Panc1 (cell line): ENCODE data around the gene ZBTB46.
"Not testable (repeated sequence)": the region's sequence is repeated elsewhere in the genome, so short reads cannot be mapped to it uniquely, and the experiment has no call there.

Experiments used
- CTCF ChIP-seq: fragments of 450-650 bp; IDR thresholded peaks from 2 replicates; pipeline ENCODE4 v1.5.1; 2017; ENCODE audit warnings: mild to moderate bottlenecking
- POLR2AphosphoS5 ChIP-seq: IDR thresholded peaks from 2 replicates; pipeline ENCODE4 v1.6.1; 2012; ENCODE audit warnings: mild to moderate bottlenecking, low read depth, low read length, moderate library complexity
- SIN3A ChIP-seq: IDR thresholded peaks from 2 replicates; pipeline ENCODE4 v1.6.1; 2012; ENCODE audit warnings: low read depth, mild to moderate bottlenecking, low read length, moderate library complexity, borderline replicate concordance; ENCODE audit not compliant: insufficient read depth

GRCh38 chr20:63851548-63851943 lies 20.5 kb upstream of the ZBTB46 start:
- TF ChIP-seq POLR2AphosphoS5, CTCF, SIN3A: not testable (repeated sequence)
